K562 (cell line): ENCODE data around the gene CELA3A. TPM values are rescaled to one million over a fixed set of nuclear protein-coding genes. Genes with fewer than 3 reads are reported as not detected.
A peak's percentile ranks its signal among the peaks of the same experiment; 100 is the strongest.

Source experiments
- AFF1 ChIP-seq, 2 experiments: fragments of 450-650 bp; IDR thresholded peaks; 2 replicates each; pipeline ENCODE4 v1.6.1; 2018; ENCODE audit warnings: mild to moderate bottlenecking in 2 of 2, low read depth in 1 of 2; ENCODE audit not compliant: partially characterized antibody in 2 of 2
- ATF3 ChIP-seq, 2 experiments: fragments of 450-650 bp in 1 of 2; sonication (generic) in 1 of 2; formaldehyde crosslinking in 1 of 2; IDR thresholded peaks in 1 of 2; conservative IDR thresholded peaks in 1 of 2; 2 replicates each; pipeline versions ENCODE4 v1.6.1 to v1.8.1; 2016 to 2023; ENCODE audit warnings: mild to moderate bottlenecking in 2 of 2, moderate library complexity in 2 of 2, inconsistent platforms in 1 of 2, missing genetic modification reagents in 1 of 2
- ATF4 ChIP-seq: fragments of 450-650 bp; formaldehyde crosslinking; IDR thresholded peaks from 2 replicates; pipeline ENCODE4 v1.4.0; 2022; ENCODE audit warnings: mild to moderate bottlenecking, moderate library complexity
- BCLAF1 ChIP-seq, 2 experiments: fragments of 450-650 bp in 1 of 2; IDR thresholded peaks; 2 replicates each; pipeline ENCODE4 v1.6.1; 2011 to 2017; ENCODE audit warnings: low read depth in 2 of 2, antibody characterized with exemption in 1 of 2, borderline replicate concordance in 1 of 2, low read length in 1 of 2, mild to moderate bottlenecking in 1 of 2, mixed read lengths in 1 of 2; ENCODE audit not compliant: control insufficient read depth in 1 of 2
- CBX3 ChIP-seq, 2 experiments: IDR thresholded peaks; 1 replicate in 1 of 2; 2 replicates in 1 of 2; pipeline ENCODE4 v1.6.1; 2012; ENCODE audit warnings: inconsistent platforms in 2 of 2, low read length in 2 of 2, borderline replicate concordance in 1 of 2, control low read depth in 1 of 2
- EGR1 ChIP-seq: fragments of 450-650 bp; conservative IDR thresholded peaks from 2 replicates; pipeline ENCODE4 v1.6.1; 2017; ENCODE audit warnings: mild to moderate bottlenecking
- MECOM ChIP-seq: fragments of 250-450 bp; sonication (Bioruptor Pico); IDR thresholded peaks from 2 replicates; pipeline ENCODE4 v1.8.0; 2022; ENCODE audit warnings: inconsistent platforms
- PBX2 ChIP-seq, 2 experiments: IDR thresholded peaks in 1 of 2; conservative IDR thresholded peaks in 1 of 2; 2 replicates each; pipeline ENCODE4 v1.6.1; 2016; ENCODE audit warnings: low read depth in 2 of 2, mild to moderate bottlenecking in 1 of 2, missing compliant biosample characterization in 1 of 2, missing genetic modification characterization in 1 of 2, moderate library complexity in 1 of 2
- POLR2AphosphoS5 ChIP-seq: IDR thresholded peaks from 2 replicates; pipeline ENCODE4 v1.6.1; 2011; ENCODE audit warnings: mild to moderate bottlenecking, low read depth, low read length, moderate library complexity; ENCODE audit not compliant: control insufficient read depth, insufficient read depth
- SNIP1 ChIP-seq: fragments of 450-650 bp; IDR thresholded peaks from 2 replicates; pipeline ENCODE4 v1.7.1; 2017; ENCODE audit warnings: low read depth, mild to moderate bottlenecking
- TRIM28 ChIP-seq: fragments of 450-650 bp; IDR thresholded peaks from 2 replicates; pipeline ENCODE4 v1.6.1; 2017
- ZKSCAN1 ChIP-seq: fragments of 150-350 bp; IDR thresholded peaks from 2 replicates; pipeline ENCODE4 v1.6.1; 2016; ENCODE audit warnings: low read depth, low read length
- ZNF57 ChIP-seq: fragments of 450-650 bp; formaldehyde crosslinking; IDR thresholded peaks from 2 replicates; pipeline ENCODE4 v1.4.0; 2020; ENCODE audit warnings: mild to moderate bottlenecking, moderate library complexity
- ZNF583 ChIP-seq: fragments of 250-450 bp; sonication (Bioruptor Pico); IDR thresholded peaks from 2 replicates; pipeline ENCODE4 v1.4.0; 2020
- polyA plus RNA-seq, 8 experiments: library from polyadenylated mRNA; depleted of rRNA in 4 of 8; stranded (reverse) in 5 of 8; unstranded in 3 of 8; fragments of >200 nt; fragmentation: Nextera tagmentation in 2 of 8; fragmentation: Illumina TruSeq in 1 of 8; extraction: Ambion mirVana in 2 of 8; extraction: Trizol in 1 of 8; gene quantifications; 2 replicates each; pipeline versions ENCODE4 v1.2.1 to v1.2.3, GENCODE V29; 2011 to 2014; ENCODE audit warnings: inconsistent platforms in 1 of 8, missing spikeins in 1 of 8
- total RNA-seq, 7 experiments: library from RNA; depleted of rRNA in 6 of 7; stranded (reverse); fragments of >200 nt in 6 of 7; fragmentation: Illumina TruSeq in 2 of 7; extraction: Trizol in 2 of 7; gene quantifications; 2 replicates each; pipeline versions ENCODE4 v1.2.1 to v1.2.3, GENCODE V29; 2011 to 2021; ENCODE audit warnings: low replicate concordance in 1 of 7

The CELA3A gene
- total and polyA plus RNA-seq, 9 of the 15 experiments (the other 6 are each of a cell fraction or from before 2014, with no cell fraction given), result 5.4 TPM; not detected in 8

- TF ChIP-seq PBX2 (CRISPR knock-in tag; IDR thresholded peaks at IDR 0.05; ENCODE audit: low read depth), result no peak
- 0 out of 2 replicates have a peak, but pooled peaks have one; percentile 21 for TF ChIP-seq PBX2 (tag; conservative IDR thresholded peaks at IDR 0.05; ENCODE audit: low read depth)
- no peak for TF ChIP-seq MECOM
- TF ChIP-seq ATF4 (CRISPR knock-in tag), result no peak
- TF ChIP-seq ZNF583, result no peak
- TF ChIP-seq POLR2AphosphoS5, result no peak
- TF ChIP-seq ZKSCAN1, result no peak
- TF ChIP-seq EGR1, result no peak
- no peak for TF ChIP-seq AFF1 (IDR thresholded peaks at IDR 0.05; ENCODE audit: low read depth in 1 of 2, partially characterized antibody in 2 of 2)
- no peak for TF ChIP-seq ATF3 (IDR thresholded peaks at IDR 0.05)
- TF ChIP-seq ATF3 (CRISPR knock-in tag; conservative IDR thresholded peaks at IDR 0.05), result no peak
- TF ChIP-seq ZNF57 (CRISPR knock-in tag), result no peak
- TF ChIP-seq BCLAF1 (IDR thresholded peaks at IDR 0.05; ENCODE audit: borderline replicate concordance in 1 of 2, control insufficient read depth in 1 of 2, low read depth in 2 of 2, low read length in 1 of 2), result no peak
- TF ChIP-seq SNIP1, result no peak
- peak in 1 of 2 experiments; percentile 74; a peak in 1 of 3 replicates for TF ChIP-seq CBX3 (IDR thresholded peaks at IDR 0.05; ENCODE audit: borderline replicate concordance in 1 of 2, low read length in 2 of 2)
- no peak for TF ChIP-seq TRIM28
These were observed 44.3 kb downstream of the CELA3A start (continued) for GRCh38 chr1:22045604-22046228.
